Measurements from ENCODE around the gene ZNF366. TPM values are rescaled to one million over a fixed set of nuclear protein-coding genes. Genes with fewer than 3 reads are reported as not detected.

ZNF366 gene
- polyA plus RNA-seq, 2 of the 4 experiments (the other 2 are of a cell fraction) = not detected

DNA sequence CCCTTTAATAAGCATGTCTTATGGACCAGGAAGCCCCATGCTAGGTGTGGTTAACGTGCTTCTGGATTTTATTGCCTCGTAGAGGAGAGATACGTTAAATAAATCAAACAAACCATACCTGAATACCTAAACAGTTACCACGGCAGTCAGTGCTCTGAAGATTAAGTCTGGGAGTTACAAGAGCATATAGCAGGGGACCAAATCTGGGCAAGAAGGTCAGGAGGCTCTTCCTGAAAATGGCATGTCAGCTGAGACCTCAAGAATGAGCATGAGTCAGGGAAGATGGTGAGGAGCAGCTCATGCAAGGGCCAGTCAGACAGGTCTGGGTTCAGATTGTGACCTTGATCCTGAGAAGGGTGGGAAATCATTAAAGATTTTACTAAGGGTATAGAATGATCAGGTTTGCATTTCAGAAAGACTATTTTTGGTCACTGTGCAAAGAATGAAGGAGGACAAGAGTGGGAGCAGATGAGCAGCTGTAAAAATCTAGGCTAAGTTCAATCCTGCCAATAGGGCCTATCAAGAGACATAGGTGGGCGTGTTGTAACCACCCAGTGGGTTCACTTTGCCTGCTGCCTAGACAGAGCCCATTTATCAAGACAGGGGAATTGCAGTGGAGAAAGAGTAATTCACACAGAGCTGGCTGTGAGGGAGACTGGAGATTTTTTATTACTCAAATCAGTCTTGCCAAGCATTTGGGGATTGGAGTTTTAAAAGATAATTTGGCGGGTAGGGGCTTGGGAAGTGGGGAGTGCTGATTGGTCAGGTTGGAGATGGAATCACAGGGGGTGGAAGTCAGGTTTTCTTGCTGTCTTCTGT, 4.8 kb upstream of the ZNF366 start:
- DNase-seq (ENCODE audit: low read depth in 1 of 2, low spot score in 1 of 2) = no peak
- ATAC-seq = no peak
- ChIA-PET POLR2A (no interaction called here), CTCF (interaction anchor here (0.6 kb wide), 1 partner anchor 157 kb away, joined by 3 read pairs; no protein-coding TSS in a partner anchor)
- H3K4me1 ChIP-seq = no peaks in the 10 kb centered on the region
- WGBS (ENCODE audit: missing lambda C conversion rate) = 78% methylated on average over 6 of the region's 6 CpGs
- FAIRE-seq = no peak
- no peak overlapping the region for H3K4me2 ChIP-seq
- TF ChIP-seq ZFP36 (IDR thresholded peaks at IDR 0.05; ENCODE audit: borderline replicate concordance, partially characterized antibody) (no peak), TP53 (CRISPR knock-in tag; IDR thresholded peaks at IDR 0.05) (no peak), JUNB (IDR thresholded peaks at IDR 0.05) (no peak)
- no peak overlapping the region for H3K4me3 ChIP-seq
- H3K9me3 ChIP-seq = no peaks in the 10 kb centered on the region
- H3K27ac ChIP-seq = no peak overlapping the region

- ATAC-seq (no peak), DNase-seq (ENCODE audit: low read depth in 1 of 2, low spot score in 1 of 2) (no peak), FAIRE-seq (no peak)
- Histone ChIP-seq H3K9me3 (no peaks in the 10 kb centered on the region), H3K27ac (no peak overlapping the region), H3K4me2 (no peak overlapping the region), H3K4me3 (no peak overlapping the region), H3K4me1 (no peaks in the 10 kb centered on the region)
- no peak for TF ChIP-seq RAD21 (conservative IDR thresholded peaks at IDR 0.05 in 1 of 2, IDR thresholded peaks at IDR 0.05 in 1 of 2)
- no peak for TF ChIP-seq ZSCAN20 (CRISPR knock-in tag; IDR thresholded peaks at IDR 0.05)
- TF ChIP-seq, protein P1, sequence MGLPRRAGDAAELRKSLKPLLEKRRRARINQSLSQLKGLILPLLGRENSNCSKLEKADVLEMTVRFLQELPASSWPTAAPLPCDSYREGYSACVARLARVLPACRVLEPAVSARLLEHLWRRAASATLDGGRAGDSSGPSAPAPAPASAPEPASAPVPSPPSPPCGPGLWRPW (IDR thresholded peaks at IDR 0.05) = no peak
- no peak for TF ChIP-seq USF2 (IDR thresholded peaks at IDR 0.05)
- no peak for TF ChIP-seq JUN (IDR thresholded peaks at IDR 0.05)
- no peak for TF ChIP-seq RCOR1 (IDR thresholded peaks at IDR 0.05; ENCODE audit: low read depth, low read length)
- TF ChIP-seq FOXS1 (CRISPR knock-in tag; IDR thresholded peaks at IDR 0.05) = no peak
- no peak for TF ChIP-seq RFX5 (IDR thresholded peaks at IDR 0.05)
- no peak for TF ChIP-seq POLR2AphosphoS2 (conservative IDR thresholded peaks at IDR 0.05; ENCODE audit: low read length)
- no peak for TF ChIP-seq JUNB (IDR thresholded peaks at IDR 0.05)
- TF ChIP-seq, protein P2, sequence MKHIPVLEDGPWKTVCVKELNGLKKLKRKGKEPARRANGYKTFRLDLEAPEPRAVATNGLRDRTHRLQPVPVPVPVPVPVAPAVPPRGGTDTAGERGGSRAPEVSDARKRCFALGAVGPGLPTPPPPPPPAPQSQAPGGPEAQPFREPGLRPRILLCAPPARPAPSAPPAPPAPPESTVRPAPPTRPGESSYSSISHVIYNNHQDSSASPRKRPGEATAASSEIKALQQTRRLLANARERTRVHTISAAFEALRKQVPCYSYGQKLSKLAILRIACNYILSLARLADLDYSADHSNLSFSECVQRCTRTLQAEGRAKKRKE (CRISPR knock-in tag; IDR thresholded peaks at IDR 0.05; ENCODE audit: low read depth) = no peak
- 76% methylated on average over 3 of the region's 3 CpGs for WGBS (ENCODE audit: missing lambda C conversion rate)
- POLR2A ChIA-PET = no interaction called here
- CTCF ChIA-PET = interaction anchor here (0.6 kb wide), 1 partner anchor 156 kb away, joined by 3 read pairs; no protein-coding TSS in a partner anchor
These were observed 4.2 kb upstream of the ZNF366 start for GRCh38 chr5:72511366-72511765.

- POLR2A ChIA-PET = no interaction called here
- DNase-seq (ENCODE audit: low read depth in 1 of 2, low spot score in 1 of 2) (no peak), ATAC-seq (no peak), FAIRE-seq (no peak)
- Histone ChIP-seq H3K4me3 (no peak overlapping the region), H3K4me2 (no peak overlapping the region), H3K4me1 (no peaks in the 10 kb centered on the region), H3K9me3 (no peaks in the 10 kb centered on the region), H3K27ac (no peak overlapping the region)
- TF ChIP-seq PHF8 (IDR thresholded peaks at IDR 0.05; ENCODE audit: borderline replicate concordance, low read depth) = no peak
- TF ChIP-seq HEYL (CRISPR knock-in tag; IDR thresholded peaks at IDR 0.05) = no peak
- no peak for TF ChIP-seq NFE2L2 (conservative IDR thresholded peaks at IDR 0.05; ENCODE audit: low read length)
- TF ChIP-seq TFCP2L1 (CRISPR knock-in tag; IDR thresholded peaks at IDR 0.05) = no peak
- no peak for TF ChIP-seq RFX5 (IDR thresholded peaks at IDR 0.05)
- TF ChIP-seq, protein P2 (CRISPR knock-in tag; IDR thresholded peaks at IDR 0.05; ENCODE audit: low read depth) = no peak
- no peak for TF ChIP-seq HDAC2 (IDR thresholded peaks at IDR 0.05)
- no peak for TF ChIP-seq BHLHE40 (IDR thresholded peaks at IDR 0.05; ENCODE audit: low read depth, low read length)
- no peak for TF ChIP-seq RAD21 (conservative IDR thresholded peaks at IDR 0.05 in 1 of 2, IDR thresholded peaks at IDR 0.05 in 1 of 2)
- no peak for TF ChIP-seq FOSL2 (IDR thresholded peaks at IDR 0.05)
- TF ChIP-seq FOSL2 (CRISPR knock-in tag; IDR thresholded peaks at IDR 0.05) = no peak
- no peak for TF ChIP-seq CEBPB (IDR thresholded peaks at IDR 0.05)
- no peak for TF ChIP-seq ZSCAN20 (CRISPR knock-in tag; IDR thresholded peaks at IDR 0.05)
- TF ChIP-seq BCL3 (IDR thresholded peaks at IDR 0.05) = no peak
- TF ChIP-seq RCOR1 (IDR thresholded peaks at IDR 0.05; ENCODE audit: low read depth, low read length) = no peak
- TF ChIP-seq ZNF302 (CRISPR knock-in tag; IDR thresholded peaks at IDR 0.05) = no peak
- CTCF ChIA-PET = no interaction called here
- 69% methylated on average over 8 of the region's 8 CpGs for WGBS (ENCODE audit: missing lambda C conversion rate)
These were observed 3.5 kb upstream of the ZNF366 start for GRCh38 chr5:72510610-72511181.

All from A549 (cell line).